ENCODE measurements around the gene CPLX3.
"Not testable (repeated sequence)": the region's sequence is repeated elsewhere in the genome, so short reads cannot be mapped to it uniquely, and the experiment has no call there.

CPLX3 gene

GRCh38 chr15:74826364-74826819, at the start of gene CPLX3:
Gene CPLX3, plus strand, starts transcription at chr15:74826627. Its CDS starts 77 bp downstream, at chr15:74826704.
- peak; percentile 48 for DNase-seq (ENCODE audit: low spot score)

GRCh38 chr15:74776821-74777768, 49.3 kb upstream of the CPLX3 start:
- DNase-seq (ENCODE audit: low spot score): no peak

GRCh38 chr15:74777769-74778598, 48.4 kb upstream of the CPLX3 start:
- DNase-seq (ENCODE audit: low spot score): no peak

- no peak for DNase-seq (ENCODE audit: low spot score)
Observed at GRCh38 chr15:74778599-74778970, 47.8 kb upstream of the CPLX3 start.

- no peak for DNase-seq (ENCODE audit: low spot score)
Observed at GRCh38 chr15:74779162-74779648, 47.2 kb upstream of the CPLX3 start.

GRCh38 chr15:74780523-74781430, 45.6 kb upstream of the CPLX3 start:
- DNase-seq (ENCODE audit: low spot score): no peak

- DNase-seq (ENCODE audit: low spot score): peak; percentile 97
Observed at GRCh38 chr15:74781431-74782258, 44.8 kb upstream of the CPLX3 start, which contains the start of gene CSK. Gene CSK, plus strand, starts transcription at chr15:74782080. Its CDS starts 16,218 bp downstream, at chr15:74798298.

GRCh38 chr15:74782259-74783071, 44.0 kb upstream of the CPLX3 start:
- DNase-seq (ENCODE audit: low spot score): peak; percentile 39

GRCh38 chr15:74783072-74783807, 43.2 kb upstream of the CPLX3 start:
- DNase-seq (ENCODE audit: low spot score): peak; percentile 39

- DNase-seq (ENCODE audit: low spot score): no peak
Observed at GRCh38 chr15:74783808-74784175, 42.6 kb upstream of the CPLX3 start.

GRCh38 chr15:74784426-74785193, 41.8 kb upstream of the CPLX3 start:
- DNase-seq (ENCODE audit: low spot score): no peak

GRCh38 chr15:74785194-74786032, 41.0 kb upstream of the CPLX3 start:
- no peak for DNase-seq (ENCODE audit: low spot score)

GRCh38 chr15:74786081-74786480, 40.3 kb upstream of the CPLX3 start:
- DNase-seq (ENCODE audit: low spot score): not testable (repeated sequence)

- DNase-seq (ENCODE audit: low spot score): no peak
Observed at GRCh38 chr15:74786551-74787165, 39.8 kb upstream of the CPLX3 start.

GRCh38 chr15:74787251-74788041, 39.0 kb upstream of the CPLX3 start:
- DNase-seq (ENCODE audit: low spot score): peak; percentile 53
